ENCODE data around the gene PALD1. TPM values are rescaled to one million over a fixed set of nuclear protein-coding genes. Genes with fewer than 3 reads are reported as not detected.

The PALD1 gene
- total and polyA plus RNA-seq, 2 of the 13 experiments (the other 11 are each of a cell fraction or from before 2014, with no cell fraction given) = 0.07 to 0.09 TPM

DNA sequence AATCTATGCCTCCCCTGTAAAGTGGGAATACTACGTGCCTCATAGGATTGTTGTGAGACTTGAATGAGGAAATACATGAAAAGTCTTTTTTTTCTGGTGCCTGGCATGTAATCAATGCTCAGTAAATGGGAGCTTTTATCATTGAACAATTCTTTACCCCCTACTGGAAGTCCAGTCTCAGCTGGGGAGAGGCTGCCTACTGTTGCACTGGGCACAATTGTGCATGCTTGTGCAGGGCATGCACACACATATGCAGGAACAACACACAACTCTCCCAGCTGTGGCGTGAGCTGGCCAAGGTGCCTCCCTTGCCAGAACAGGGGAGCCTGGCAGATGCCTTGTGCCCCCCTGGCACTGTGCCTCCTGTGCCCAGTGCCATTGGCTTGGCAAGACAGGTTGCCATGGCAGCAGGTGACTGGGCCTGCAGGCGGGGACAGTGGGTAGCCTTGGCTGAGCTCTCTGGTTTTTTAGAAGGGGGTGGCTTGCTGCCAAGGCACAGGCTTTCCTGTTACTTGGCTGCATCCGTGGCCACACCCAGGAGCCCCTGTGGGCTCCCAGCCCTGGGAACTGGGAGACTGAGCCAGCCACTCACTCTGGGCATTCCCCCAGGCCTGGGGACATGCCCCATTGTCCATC lies 16.1 kb upstream of the PALD1 start (continued):
- TF ChIP-seq, protein P1, sequence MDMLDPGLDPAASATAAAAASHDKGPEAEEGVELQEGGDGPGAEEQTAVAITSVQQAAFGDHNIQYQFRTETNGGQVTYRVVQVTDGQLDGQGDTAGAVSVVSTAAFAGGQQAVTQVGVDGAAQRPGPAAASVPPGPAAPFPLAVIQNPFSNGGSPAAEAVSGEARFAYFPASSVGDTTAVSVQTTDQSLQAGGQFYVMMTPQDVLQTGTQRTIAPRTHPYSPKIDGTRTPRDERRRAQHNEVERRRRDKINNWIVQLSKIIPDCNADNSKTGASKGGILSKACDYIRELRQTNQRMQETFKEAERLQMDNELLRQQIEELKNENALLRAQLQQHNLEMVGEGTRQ (IDR thresholded peaks at IDR 0.05; ENCODE audit: low read depth, low read length) = no peak
- TF ChIP-seq, protein P1 (CRISPR knock-in tag; IDR thresholded peaks at IDR 0.05; ENCODE audit: borderline replicate concordance) = no peak
- TF ChIP-seq, protein P2, sequence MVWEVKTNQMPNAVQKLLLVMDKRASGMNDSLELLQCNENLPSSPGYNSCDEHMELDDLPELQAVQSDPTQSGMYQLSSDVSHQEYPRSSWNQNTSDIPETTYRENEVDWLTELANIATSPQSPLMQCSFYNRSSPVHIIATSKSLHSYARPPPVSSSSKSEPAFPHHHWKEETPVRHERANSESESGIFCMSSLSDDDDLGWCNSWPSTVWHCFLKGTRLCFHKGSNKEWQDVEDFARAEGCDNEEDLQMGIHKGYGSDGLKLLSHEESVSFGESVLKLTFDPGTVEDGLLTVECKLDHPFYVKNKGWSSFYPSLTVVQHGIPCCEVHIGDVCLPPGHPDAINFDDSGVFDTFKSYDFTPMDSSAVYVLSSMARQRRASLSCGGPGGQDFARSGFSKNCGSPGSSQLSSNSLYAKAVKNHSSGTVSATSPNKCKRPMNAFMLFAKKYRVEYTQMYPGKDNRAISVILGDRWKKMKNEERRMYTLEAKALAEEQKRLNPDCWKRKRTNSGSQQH (CRISPR knock-in tag; IDR thresholded peaks at IDR 0.05; ENCODE audit: low read depth) = no peak
- no peak for TF ChIP-seq RARG (CRISPR knock-in tag; IDR thresholded peaks at IDR 0.05; ENCODE audit: low read depth)
- no peak for TF ChIP-seq PAWR (CRISPR knock-in tag; IDR thresholded peaks at IDR 0.05; ENCODE audit: borderline replicate concordance)
- no peak for TF ChIP-seq ZKSCAN8 (CRISPR knock-in tag; IDR thresholded peaks at IDR 0.05; ENCODE audit: borderline replicate concordance)
- TF ChIP-seq, protein P3, sequence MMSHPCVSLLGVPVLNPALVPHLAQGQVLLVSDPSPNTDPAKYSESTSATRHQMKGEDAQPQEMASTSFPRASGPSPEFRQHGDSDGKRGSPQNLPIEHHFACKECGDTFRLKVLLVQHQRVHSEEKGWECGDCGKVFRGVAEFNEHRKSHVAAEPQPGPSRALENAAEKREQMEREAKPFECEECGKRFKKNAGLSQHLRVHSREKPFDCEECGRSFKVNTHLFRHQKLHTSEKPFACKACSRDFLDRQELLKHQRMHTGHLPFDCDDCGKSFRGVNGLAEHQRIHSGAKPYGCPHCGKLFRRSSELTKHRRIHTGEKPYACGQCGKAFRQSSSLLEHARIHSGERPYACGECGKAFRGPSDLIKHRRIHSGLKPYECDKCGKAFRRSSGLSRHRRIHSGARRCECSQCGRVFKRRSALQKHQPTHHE (CRISPR knock-in tag; IDR thresholded peaks at IDR 0.05; ENCODE audit: borderline replicate concordance) = no peak

DNA sequence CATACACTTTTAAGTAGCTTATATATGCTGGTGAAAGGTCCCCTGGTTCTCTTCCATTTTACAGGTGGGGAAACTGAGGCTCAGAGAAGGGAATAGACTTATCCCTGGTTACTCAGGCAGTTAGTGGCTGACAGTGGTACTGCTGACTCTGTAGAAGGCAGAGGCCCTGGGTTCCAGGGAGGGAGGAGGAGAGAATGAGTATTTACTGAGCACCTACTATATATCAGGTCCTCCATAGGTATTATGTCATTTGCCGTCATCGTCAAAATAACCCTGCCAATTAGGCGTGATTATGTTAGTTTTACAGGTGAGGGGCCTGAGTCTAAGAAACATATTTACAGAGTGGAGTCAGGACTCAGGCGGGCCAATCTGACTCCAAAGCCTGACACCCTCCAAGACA lies 13.3 kb upstream of the PALD1 start:
- Histone ChIP-seq H3K36me3 (replicated peaks in 1 of 2; ENCODE audit: control insufficient read depth in 1 of 2, insufficient read depth in 2 of 2, low read length in 2 of 2) (no peaks in the 10 kb centered on the region), H4K20me1 (ENCODE audit: insufficient read depth, low read length) (no peaks in the 10 kb centered on the region), H3K27me3 (ENCODE audit: control insufficient read depth in 1 of 2, insufficient read depth in 2 of 2, low read length in 2 of 2) (peaks cover 4 to 27% of the 10 kb centered on the region in 2 experiments; a peak in 4 of 5 replicates), H3K9me3 (ENCODE audit: low read length) (no peaks in the 10 kb centered on the region), H3K4me1 (ENCODE audit: insufficient read depth, low read length) (no peaks in the 10 kb centered on the region), H3K4me3 (replicated peaks in 1 of 3; ENCODE audit: insufficient read depth in 1 of 3, low read depth in 2 of 3, low read length in 3 of 3) (no peak overlapping the region), H3K9ac (ENCODE audit: insufficient read depth, low read depth, low read length) (no peak overlapping the region), H2AFZ (ENCODE audit: low read length) (no peak overlapping the region), H3K4me2 (ENCODE audit: low read depth, low read length) (no peak overlapping the region), H3K79me2 (ENCODE audit: insufficient read depth, low read length) (no peaks in the 10 kb centered on the region), H3K27ac (ENCODE audit: extremely low read length, insufficient read depth, low read length) (no peak overlapping the region)
- ChIA-PET CTCF (ENCODE audit: low intra/inter-chr PET ratio, low total read pairs) (no interaction called here), POLR2A (no interaction called here)
- no peak for DNase-seq (ENCODE audit: low spot score)
- WGBS (ENCODE audit: low lambda C conversion rate) = 50% methylated on average over 4 of the region's 4 CpGs
- ATAC-seq = no peak
- intact Hi-C loops (cut with micrococcal nuclease; ENCODE audit: unreplicated experiment) = no loop called here
- BruUV-seq (replicated peaks) = no TSS peak
- in situ Hi-C loops (cut with HindIII; ENCODE audit: extremely low pct_ligation_motif_present, low pct_unique_long_range_greater_than_20kb) = no loop called here
- no peak for FAIRE-seq
- TF ChIP-seq STAT5B (CRISPR knock-in tag; IDR thresholded peaks at IDR 0.05) (no peak), RARG (CRISPR knock-in tag; IDR thresholded peaks at IDR 0.05; ENCODE audit: low read depth) (no peak), BRCA1 (CRISPR knock-in tag; IDR thresholded peaks at IDR 0.05) (no peak), RFXANK (CRISPR knock-in tag; IDR thresholded peaks at IDR 0.05) (no peak), NCOA1 (CRISPR knock-in tag; IDR thresholded peaks at IDR 0.05) (no peak), ZNF75D (CRISPR knock-in tag; IDR thresholded peaks at IDR 0.05; ENCODE audit: borderline replicate concordance) (no peak), GTF2F1 (IDR thresholded peaks at IDR 0.05; ENCODE audit: low read length) (no peak), ZNF20 (CRISPR knock-in tag; IDR thresholded peaks at IDR 0.05) (no peak), ZSCAN30 (CRISPR knock-in tag; IDR thresholded peaks at IDR 0.05) (no peak), POGZ (CRISPR knock-in tag; IDR thresholded peaks at IDR 0.05) (no peak)
- TF ChIP-seq, protein P4, sequence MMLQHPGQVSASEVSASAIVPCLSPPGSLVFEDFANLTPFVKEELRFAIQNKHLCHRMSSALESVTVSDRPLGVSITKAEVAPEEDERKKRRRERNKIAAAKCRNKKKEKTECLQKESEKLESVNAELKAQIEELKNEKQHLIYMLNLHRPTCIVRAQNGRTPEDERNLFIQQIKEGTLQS (CRISPR knock-in tag; IDR thresholded peaks at IDR 0.05) = no peak
- TF ChIP-seq, protein P5, sequence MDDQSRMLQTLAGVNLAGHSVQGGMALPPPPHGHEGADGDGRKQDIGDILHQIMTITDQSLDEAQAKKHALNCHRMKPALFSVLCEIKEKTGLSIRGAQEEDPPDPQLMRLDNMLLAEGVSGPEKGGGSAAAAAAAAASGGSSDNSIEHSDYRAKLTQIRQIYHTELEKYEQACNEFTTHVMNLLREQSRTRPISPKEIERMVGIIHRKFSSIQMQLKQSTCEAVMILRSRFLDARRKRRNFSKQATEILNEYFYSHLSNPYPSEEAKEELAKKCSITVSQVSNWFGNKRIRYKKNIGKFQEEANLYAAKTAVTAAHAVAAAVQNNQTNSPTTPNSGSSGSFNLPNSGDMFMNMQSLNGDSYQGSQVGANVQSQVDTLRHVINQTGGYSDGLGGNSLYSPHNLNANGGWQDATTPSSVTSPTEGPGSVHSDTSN (CRISPR knock-in tag; IDR thresholded peaks at IDR 0.05; ENCODE audit: borderline replicate concordance) = no peak

Data from HepG2 (cell line).